IMR-90 (cell line): ENCODE measurements around the gene ABL2. TPM values are rescaled to one million over a fixed set of nuclear protein-coding genes. Genes with fewer than 3 reads are reported as not detected.

ENCODE experiments used
- ATAC-seq: fragments of 200-7000 bp; cut with Tn5 transposase; 2 replicates; pipeline ENCODE4 v1.9.1; 2020; ENCODE audit warnings: low read depth, mild to moderate bottlenecking, moderate library complexity
- BruUV-seq: library from RNA; stranded (reverse); fragments of 400-500 nt; replicated peaks from 2 replicates; lab custom pipeline; 2021; lab: Mats Ljungman, UMichigan
- CTCF ChIA-PET: fragments of 300-600 bp; formaldehyde crosslinking; extraction: SDS; loops from one replicate; lab custom pipeline; 2021; ENCODE audit warnings: antibody characterized with exemption; lab: Yijun Ruan, JAX
- POLR2A ChIA-PET: fragments of 300-600 bp; sonication (Branson Sonifier 250); formaldehyde crosslinking; loops from one replicate; lab custom pipeline; 2022; ENCODE audit warnings: antibody characterized with exemption; ENCODE audit not compliant: unreplicated experiment; lab: Charles Lee
- DNase-seq: peaks from one replicate; pipeline ENCODE4 v3.0.0; 2013
- H2AFZ ChIP-seq: replicated peaks from 2 replicates; pipeline ENCODE3; 2013; ENCODE audit warnings: low read length, mild to moderate bottlenecking; ENCODE audit not compliant: poor library complexity
- H2AK5ac ChIP-seq: 2 replicates; pipeline ENCODE4 v1.6.1; 2013; ENCODE audit warnings: low read depth, low read length, inconsistent platforms
- H2AK9ac ChIP-seq: replicated peaks from 2 replicates; pipeline ENCODE3; 2013; ENCODE audit warnings: mild to moderate bottlenecking, low read depth, low read length, moderate library complexity; ENCODE audit not compliant: poor library complexity
- H2BK120ac ChIP-seq: 2 replicates; pipeline ENCODE4 v1.6.1; 2013; ENCODE audit warnings: low read depth, low read length, inconsistent platforms
- H2BK15ac ChIP-seq: 3 replicates; pipeline ENCODE4 v1.6.1; 2013; ENCODE audit warnings: low read depth, low read length, inconsistent platforms
- H2BK20ac ChIP-seq: 2 replicates; pipeline ENCODE4 v1.6.1; 2013; ENCODE audit warnings: low read depth, mild to moderate bottlenecking, inconsistent platforms, low read length, moderate library complexity
- H2BK5ac ChIP-seq: 2 replicates; pipeline ENCODE4 v1.6.1; 2013; ENCODE audit warnings: mild to moderate bottlenecking, low read depth, low read length, inconsistent platforms; ENCODE audit not compliant: poor library complexity, severe bottlenecking
- H3K14ac ChIP-seq: replicated peaks from 2 replicates; pipeline ENCODE4 v1.6.1; 2013; ENCODE audit warnings: low read depth, low read length, inconsistent platforms
- H3K18ac ChIP-seq: 2 replicates; pipeline ENCODE4 v1.6.1; 2013; ENCODE audit warnings: low read depth, low read length, control low read depth
- H3K23ac ChIP-seq: 2 replicates; pipeline ENCODE4 v1.6.1; 2013; ENCODE audit warnings: low read depth, low read length, inconsistent platforms
- H3K27ac ChIP-seq: 2 replicates; pipeline ENCODE4 v1.5.1; 2013; ENCODE audit warnings: mild to moderate bottlenecking, control low read depth, low read length; ENCODE audit not compliant: insufficient read depth
- H3K27me3 ChIP-seq: 2 replicates; pipeline ENCODE4 v1.6.1; 2013; ENCODE audit warnings: low read length; ENCODE audit not compliant: control insufficient read depth, insufficient read depth
- H3K36me3 ChIP-seq: 2 replicates; pipeline ENCODE4 v1.6.1; 2013; ENCODE audit warnings: low read length, mixed read lengths; ENCODE audit not compliant: control insufficient read depth, insufficient read depth
- H3K4ac ChIP-seq: 2 replicates; pipeline ENCODE4 v1.6.1; 2013; ENCODE audit warnings: low read depth, low read length, inconsistent platforms
- H3K4me1 ChIP-seq: 2 replicates; pipeline ENCODE4 v1.6.1; 2013; ENCODE audit warnings: low read length, mixed read lengths; ENCODE audit not compliant: control insufficient read depth, insufficient read depth
- H3K4me2 ChIP-seq: 2 replicates; pipeline ENCODE4 v1.6.1; 2013; ENCODE audit warnings: low read depth, mild to moderate bottlenecking, control low read depth, low read length, moderate library complexity
- H3K4me3 ChIP-seq: 2 replicates; pipeline ENCODE4 v1.5.1; 2013; ENCODE audit warnings: low read depth, mild to moderate bottlenecking, control low read depth, low read length, moderate library complexity; ENCODE audit not compliant: insufficient read depth
- H3K56ac ChIP-seq: 2 replicates; pipeline ENCODE4 v1.6.1; 2013; ENCODE audit warnings: low read length, inconsistent platforms; ENCODE audit not compliant: insufficient read depth; ENCODE audit errors: extremely low read depth
- H3K79me1 ChIP-seq, 2 experiments: 2 replicates each; pipeline ENCODE4 v1.6.1; 2013; ENCODE audit warnings: low read length in 2 of 2, inconsistent platforms in 1 of 2, low read depth in 1 of 2
- H3K9ac ChIP-seq: 2 replicates; pipeline ENCODE4 v1.6.1; 2013; ENCODE audit warnings: low read depth, low read length, control low read depth
- H3K9me1 ChIP-seq: 2 replicates; pipeline ENCODE4 v1.6.1; 2013; ENCODE audit warnings: low read length, inconsistent platforms; ENCODE audit not compliant: insufficient read depth
- H3K9me3 ChIP-seq: 2 replicates; pipeline ENCODE4 v1.6.1; 2013; ENCODE audit warnings: low read length; ENCODE audit not compliant: control insufficient read depth, insufficient read depth
- H4K20me1 ChIP-seq: 2 replicates; pipeline ENCODE4 v1.6.1; 2013; ENCODE audit warnings: low read length, inconsistent platforms; ENCODE audit not compliant: insufficient read depth
- H4K5ac ChIP-seq: 2 replicates; pipeline ENCODE4 v1.6.1; 2013; ENCODE audit warnings: mild to moderate bottlenecking, low read depth, low read length, control low read depth
- H4K8ac ChIP-seq, 2 experiments: 2 replicates each; pipeline ENCODE4 v1.6.1; 2013; ENCODE audit warnings: low read depth in 2 of 2, low read length in 2 of 2, control low read depth in 1 of 2, inconsistent platforms in 1 of 2
- H4K91ac ChIP-seq: 2 replicates; pipeline ENCODE4 v1.6.1; 2013; ENCODE audit warnings: low read depth, low read length, inconsistent platforms; ENCODE audit not compliant: insufficient read depth
- ELK1 ChIP-seq: fragments of 150-350 bp; IDR thresholded peaks from 2 replicates; pipeline ENCODE4 v1.6.1; 2016; ENCODE audit warnings: low read depth, mild to moderate bottlenecking, low read length, moderate library complexity, borderline replicate concordance
- NFE2L2 ChIP-seq: fragments of 150-350 bp; IDR thresholded peaks from 2 replicates; pipeline ENCODE4 v1.6.1; 2016; ENCODE audit warnings: low read depth, mild to moderate bottlenecking, low read length
- RFX5 ChIP-seq: IDR thresholded peaks from 2 replicates; pipeline ENCODE4 v1.8.0; 2012; ENCODE audit warnings: low read depth, mild to moderate bottlenecking, low read length, moderate library complexity
- SMC3 ChIP-seq: fragments of 150-350 bp; IDR thresholded peaks from 2 replicates; pipeline ENCODE4 v1.6.1; 2016; ENCODE audit warnings: low read depth, mild to moderate bottlenecking, antibody characterized with exemption, low read length, moderate library complexity
- WGBS, 2 experiments: methylation state at CpG; one replicate each; pipeline versions ENCODE4 v1.1.5 to v1.1.7; 2013; ENCODE audit warnings: missing lambda C conversion rate in 2 of 2; ENCODE audit not compliant: insufficient read length in 1 of 2; ENCODE audit errors: extremely low coverage in 2 of 2; 5-methylcytosine and 5-hydroxymethylcytosine counted together
- dilution Hi-C: fragments of 300-500 bp; cut with HindIII; formaldehyde crosslinking; loops from one replicate; pipeline ENCODE4 v1.14.3; 2018; ENCODE audit warnings: low sequenced_read_pairs; ENCODE audit not compliant: unreplicated experiment
- in situ Hi-C: fragments of 300-500 bp; cut with MboI; formaldehyde crosslinking; loops from 3 replicates; pipeline ENCODE4 v1.14.3; 2019; ENCODE audit warnings: low sequenced_read_pairs, inconsistent platforms, mixed read lengths
- intact Hi-C: fragments of 100-400 bp; cut with micrococcal nuclease; formaldehyde crosslinking; loops from 2 replicates; pipeline ENCODE4 v1.10.0; 2022
- polyA plus RNA-seq, 3 experiments: library from polyadenylated mRNA; depleted of rRNA; stranded (reverse); fragments of >200 nt; gene quantifications; 2 replicates each; pipeline ENCODE4 v1.2.3, GENCODE V29; 2012; ENCODE audit warnings: low replicate concordance in 1 of 3
- total RNA-seq: library from RNA; depleted of rRNA; stranded (reverse); fragments of >200 nt; gene quantifications from 2 replicates; pipeline ENCODE4 v1.2.3, GENCODE V29; 2012

The ABL2 gene
- total and polyA plus RNA-seq, 2 of the 4 experiments (the other 2 are of a cell fraction), result 9.7 to 110 TPM

GRCh38 chr1:179055937-179056336 is 173.5 kb downstream of the ABL2 start:
- Histone ChIP-seq H4K91ac (no peak overlapping the region), H4K20me1 (no peaks in the 10 kb centered on the region), H2AFZ (no peak overlapping the region), H3K4ac (no peak overlapping the region), H3K9ac (no peak overlapping the region), H3K9me3 (no peaks in the 10 kb centered on the region), H2BK5ac (no peak overlapping the region), H3K79me1 (peaks cover 6 to 15% of the 10 kb centered on the region in 2 experiments), H3K4me2 (no peak overlapping the region), H2BK15ac (no peak overlapping the region), H3K23ac (no peak overlapping the region), H3K36me3 (no peaks in the 10 kb centered on the region; the same call in 1 of the 2 replicates), H3K56ac (no peak overlapping the region), H2BK20ac (no peak overlapping the region), H3K4me1 (peaks cover 5% of the 10 kb centered on the region), H4K8ac (no peak overlapping the region), H3K14ac (no peak overlapping the region), H2BK120ac (no peak overlapping the region), H3K27ac (no peak overlapping the region), H3K27me3 (no peaks in the 10 kb centered on the region), H3K9me1 (peaks cover 12% of the 10 kb centered on the region), H4K5ac (no peak overlapping the region), H3K18ac (no peak overlapping the region), H3K4me3 (no peak overlapping the region), H2AK5ac (no peak overlapping the region), H2AK9ac (no peak overlapping the region)
- BruUV-seq, result no TSS peak
- in situ Hi-C loops (no loop called here), dilution Hi-C loops (no loop called here), intact Hi-C loops (no loop called here)
- CTCF ChIA-PET, result interaction anchor here (0.8 kb wide), 1 partner anchor 28 kb away, joined by 3 read pairs; no protein-coding TSS in a partner anchor
- no peak for ATAC-seq
- no peak for TF ChIP-seq ELK1
- no peak for TF ChIP-seq NFE2L2
- no peak for TF ChIP-seq SMC3
- no peak for TF ChIP-seq RFX5
- no peak for DNase-seq
- no CpG with 5 or more reads among the region's 2 CpGs for WGBS, 2 experiments
- POLR2A ChIA-PET, result no interaction called here
